UCSD-AML1 (cell line): ENCODE data around the gene POU2F1.

Source experiments
- DNase-seq: peaks from one replicate; lab custom pipeline; 2025; ENCODE audit not compliant: unreplicated experiment; lab: John Stamatoyannopoulos, UW

POU2F1 gene

DNA sequence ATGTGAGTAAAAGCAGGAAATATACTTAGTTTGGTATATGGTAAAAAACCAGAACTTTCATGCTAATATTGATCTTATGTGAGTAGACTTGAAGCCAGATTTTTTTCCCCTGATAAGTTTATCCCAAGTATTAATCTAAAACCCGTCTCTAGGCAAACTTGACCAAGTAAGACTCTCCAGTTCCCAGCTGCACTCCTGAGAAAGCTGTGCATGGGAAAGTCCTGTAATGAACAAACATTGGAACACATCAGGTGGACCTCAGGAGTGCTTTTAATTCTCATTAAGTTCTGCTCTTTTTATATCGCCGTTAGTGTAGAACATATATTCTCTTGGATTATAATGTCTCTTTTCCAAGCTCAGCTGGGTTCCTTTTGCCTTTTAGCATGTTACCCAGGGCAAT is 192.6 kb downstream of the POU2F1 start:
- DNase-seq, result no peak

DNA sequence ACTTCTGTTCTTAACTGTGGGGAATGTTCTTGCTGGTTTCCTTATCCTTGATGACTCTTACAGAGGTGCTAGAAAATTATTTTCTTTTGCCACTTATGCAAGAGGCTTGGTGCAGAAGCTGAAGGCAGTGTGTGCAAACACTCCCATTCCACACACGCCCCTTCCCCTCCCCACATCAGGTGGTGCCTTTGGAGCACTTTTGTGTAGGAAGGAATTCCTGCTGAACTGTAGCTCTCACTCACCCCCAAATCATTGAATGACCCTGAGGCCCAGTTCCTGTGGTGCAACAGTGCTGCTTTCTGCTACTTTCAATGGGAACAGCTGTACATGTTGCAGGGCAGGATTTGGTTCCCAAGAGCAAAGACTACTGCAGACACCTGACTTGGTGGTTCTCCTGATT is 195.8 kb downstream of the POU2F1 start:
- DNase-seq, result no peak

DNA sequence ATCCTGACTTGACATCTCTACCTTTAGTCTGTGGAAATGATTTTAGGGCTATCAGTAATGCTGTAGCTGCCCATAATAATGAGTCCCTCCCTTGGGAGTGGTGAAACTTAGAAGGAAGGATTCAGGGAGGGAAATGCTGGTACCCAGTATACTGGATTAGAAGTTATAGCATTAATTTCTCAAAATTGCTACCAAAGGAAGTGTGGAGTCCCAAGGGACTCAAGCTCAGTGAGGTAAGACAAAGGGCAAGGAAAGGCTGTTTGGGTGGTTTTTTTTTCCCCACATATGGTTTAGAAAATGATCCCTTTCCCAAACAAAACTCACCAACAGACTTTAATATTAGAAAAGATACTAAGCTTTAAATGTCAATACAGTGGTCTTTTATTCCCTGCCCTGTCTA is 197.7 kb downstream of the POU2F1 start:
- no peak for DNase-seq

DNA sequence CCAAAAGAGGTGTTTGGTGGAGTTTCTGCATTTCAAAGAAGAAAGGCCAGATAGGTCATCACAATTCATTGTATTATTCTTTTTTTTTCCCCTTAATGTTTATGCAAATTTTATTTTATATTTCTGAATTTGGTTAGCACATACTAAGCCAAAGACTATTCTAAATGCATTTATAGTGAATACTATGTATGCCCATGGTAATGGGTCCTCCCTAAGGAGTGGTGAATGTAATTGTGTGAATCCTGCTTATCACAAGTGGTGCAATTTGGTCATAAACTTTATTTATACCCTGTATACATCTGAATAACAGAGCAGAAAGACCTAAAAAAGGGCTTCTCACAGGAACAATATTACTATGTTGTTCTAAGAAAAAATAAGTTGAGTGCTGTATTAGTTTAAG is 198.6 kb downstream of the POU2F1 start:
- DNase-seq, result no peak

DNA sequence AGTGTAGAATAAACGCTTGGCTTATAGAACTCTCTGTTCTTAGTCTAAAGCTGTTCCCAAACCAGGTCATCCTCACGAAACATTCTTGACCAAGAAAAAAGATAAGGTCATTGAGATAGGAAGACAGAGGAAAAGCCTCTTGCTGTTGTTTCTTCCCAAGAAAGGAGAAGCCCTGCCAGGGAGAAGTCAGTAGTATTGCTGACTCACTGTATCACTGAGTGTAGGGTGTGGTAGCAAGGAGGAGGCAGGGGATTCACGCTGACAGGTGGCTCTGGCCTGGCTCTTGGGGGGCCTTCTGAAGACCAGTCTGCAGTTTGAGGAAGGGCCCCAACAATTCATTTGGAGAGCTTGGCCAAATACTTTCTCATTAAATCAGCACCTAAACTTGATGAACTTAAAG is 199.8 kb downstream of the POU2F1 start:
- DNase-seq, result no peak

DNA sequence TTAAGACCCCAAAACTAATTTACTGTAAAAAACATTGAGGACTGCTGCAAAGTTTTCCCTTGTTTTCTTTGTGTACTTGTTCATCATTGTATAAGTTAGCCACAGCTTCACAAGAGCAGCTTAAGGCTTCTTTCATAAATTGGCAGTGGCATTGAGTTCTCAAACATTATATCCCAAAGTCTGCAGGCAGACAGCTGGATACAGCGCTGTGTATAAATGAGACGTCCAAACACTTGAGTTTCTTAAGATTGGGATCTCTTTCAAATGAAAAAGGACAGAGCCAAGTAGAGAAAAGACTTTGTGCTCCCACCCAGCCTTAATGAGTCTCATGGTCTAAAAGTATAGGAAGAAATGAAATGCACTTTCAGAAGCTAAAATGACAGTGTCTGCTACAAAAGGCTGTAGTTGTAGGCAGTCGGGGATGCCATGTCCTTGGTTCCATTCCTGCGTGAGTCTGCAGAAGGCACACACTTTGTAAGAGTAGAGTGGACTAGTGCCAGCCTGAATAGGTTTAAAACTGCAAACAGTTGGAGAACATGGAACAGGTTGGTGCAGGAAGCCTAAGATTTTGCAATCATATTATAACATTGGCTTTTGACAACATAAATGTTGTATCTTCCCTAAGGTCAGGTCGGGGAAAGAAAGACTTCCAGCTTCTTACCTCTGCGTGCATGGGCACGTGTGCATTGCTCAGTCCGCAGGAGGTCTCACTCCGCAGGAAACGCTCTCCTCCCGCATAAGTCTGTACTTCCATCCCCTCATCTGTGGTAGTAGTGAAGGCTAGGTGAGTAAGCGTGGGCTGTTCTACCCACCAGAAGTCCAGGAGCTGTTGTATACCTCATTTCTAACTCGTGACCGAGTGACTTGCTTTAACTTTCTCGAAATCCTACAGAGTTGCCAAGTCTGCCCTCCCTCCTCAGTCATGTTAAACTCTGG is 203.3 kb downstream of the POU2F1 start:
- no peak for DNase-seq

DNA sequence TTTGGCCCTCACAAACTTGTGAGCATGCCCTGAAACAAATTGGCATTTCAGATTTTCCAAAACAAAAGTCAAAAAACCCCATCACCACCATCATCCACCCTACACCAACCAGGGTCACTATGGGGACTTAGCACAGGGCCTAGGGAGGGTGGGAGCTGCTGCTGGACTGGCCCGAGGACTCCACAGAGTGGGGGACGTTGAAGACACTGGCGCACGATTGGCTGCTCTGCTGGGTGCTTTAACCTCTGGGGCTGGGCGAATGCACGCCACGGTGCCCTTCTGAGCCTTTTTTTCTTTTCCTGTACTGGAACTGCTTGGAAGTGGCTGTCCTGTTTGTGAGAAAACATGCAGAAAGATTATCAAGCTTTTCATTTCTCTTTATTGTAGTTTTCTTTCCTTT is 204.8 kb downstream of the POU2F1 start:
- no peak for DNase-seq

DNA sequence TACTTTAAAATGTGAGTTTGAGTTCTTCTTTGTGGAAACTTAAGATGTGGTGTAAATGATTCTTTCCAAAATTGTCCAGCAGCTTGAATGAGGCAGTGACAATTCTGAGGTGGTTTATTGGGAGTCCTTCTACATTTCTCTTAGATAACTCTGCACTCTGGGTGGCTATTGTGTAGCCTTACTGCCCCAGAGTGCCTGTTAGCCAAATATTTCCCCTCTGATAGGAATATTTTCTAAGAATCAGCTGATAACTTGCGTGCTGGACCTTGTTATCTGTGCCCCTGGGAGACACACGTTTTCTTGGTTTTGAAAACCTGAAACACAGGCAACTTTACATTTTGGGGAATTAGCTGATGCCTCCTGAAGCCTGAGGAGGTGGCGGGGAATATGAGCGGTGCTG is 206.0 kb downstream of the POU2F1 start:
- no peak for DNase-seq

DNA sequence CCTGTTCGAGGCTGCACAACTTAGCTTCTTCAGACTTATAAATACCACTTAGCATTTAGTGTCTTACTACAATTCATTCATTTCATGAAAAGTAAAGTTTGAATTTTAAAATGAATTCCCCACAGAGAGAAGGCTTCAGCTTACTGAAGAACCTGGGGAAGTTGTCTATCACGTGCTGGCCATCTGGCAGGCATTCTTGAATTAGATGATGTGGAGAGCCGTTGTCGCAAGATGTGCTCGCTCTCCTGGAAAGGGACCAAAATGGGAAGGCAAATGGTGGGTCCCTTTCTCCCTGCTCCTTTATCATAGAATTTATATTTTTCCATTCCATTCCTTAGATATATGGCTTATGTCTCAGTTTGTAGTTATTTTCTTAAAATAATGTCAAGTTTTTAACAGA is 207.2 kb downstream of the POU2F1 start:
- no peak for DNase-seq

DNA sequence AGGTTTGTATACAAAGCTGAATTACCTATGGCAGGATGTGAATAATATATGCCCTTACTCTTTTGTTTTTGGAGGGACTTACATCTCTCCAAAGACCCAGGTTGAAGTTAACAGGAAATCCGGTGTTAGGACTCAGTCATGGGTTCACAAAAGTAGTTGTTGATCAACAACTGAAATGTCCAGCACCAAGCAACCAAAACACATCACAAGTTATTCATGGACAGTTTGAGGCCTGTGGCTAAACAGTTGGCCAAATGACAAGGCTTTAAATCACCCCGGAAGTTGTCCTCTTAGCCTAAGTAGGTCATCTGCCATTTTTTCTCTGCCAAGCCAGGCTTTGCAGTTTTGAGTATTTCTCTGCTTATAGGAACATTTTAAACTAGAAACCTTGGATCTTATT is 207.7 kb downstream of the POU2F1 start:
- DNase-seq, result no peak

DNA sequence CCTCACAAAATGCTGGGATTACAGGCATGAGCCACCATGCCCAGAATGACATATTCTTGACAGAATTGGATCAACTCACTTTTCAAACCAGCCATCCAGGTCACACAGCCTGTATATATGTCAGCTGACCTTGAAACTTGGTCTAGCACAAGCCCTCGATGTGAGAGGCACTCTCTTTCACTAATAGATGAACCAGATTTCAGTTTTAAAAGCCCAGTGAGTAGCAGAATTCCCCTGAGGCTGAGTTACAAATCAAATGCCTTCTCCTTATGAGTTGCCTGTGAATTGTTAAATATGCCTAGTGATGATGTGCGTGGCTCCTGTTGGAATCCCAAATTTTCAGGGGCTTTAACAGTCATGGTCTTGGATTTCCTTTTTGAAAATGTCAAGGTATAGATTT is 208.9 kb downstream of the POU2F1 start:
- no peak for DNase-seq

DNA sequence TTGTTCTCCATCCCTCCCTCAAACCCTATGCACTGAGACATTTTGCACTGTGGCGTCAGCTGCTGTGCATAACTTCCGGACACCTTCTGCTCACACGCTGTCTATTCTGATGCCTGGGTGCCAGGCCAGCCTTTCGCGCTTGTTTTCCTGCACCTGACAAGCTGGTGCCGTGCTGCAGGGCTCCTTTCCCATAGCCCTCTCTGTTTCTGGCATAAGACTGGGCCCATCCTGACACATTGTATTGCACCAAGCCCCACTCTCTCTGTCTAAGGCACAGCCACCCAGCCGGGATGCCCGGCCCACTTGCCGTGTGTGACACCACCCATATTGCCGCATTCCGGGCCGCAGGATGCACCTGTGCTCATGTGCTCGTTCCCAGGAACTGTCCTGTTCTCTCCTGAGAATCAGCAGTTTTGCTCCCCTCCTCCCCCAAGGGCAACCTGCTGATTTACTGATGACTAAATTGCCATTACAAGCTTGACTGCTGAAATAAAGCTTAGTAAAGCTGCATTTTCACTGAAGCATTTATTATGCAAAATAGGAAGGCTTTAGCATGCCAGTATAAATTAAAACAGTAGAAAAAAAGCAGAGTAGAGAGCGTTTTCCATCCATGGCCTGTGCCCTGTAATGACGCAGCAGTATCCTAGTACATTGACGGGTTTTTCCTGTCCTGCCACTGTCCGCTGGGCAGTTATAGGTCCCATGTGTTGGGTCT is 209.6 kb downstream of the POU2F1 start:
- no peak for DNase-seq

DNA sequence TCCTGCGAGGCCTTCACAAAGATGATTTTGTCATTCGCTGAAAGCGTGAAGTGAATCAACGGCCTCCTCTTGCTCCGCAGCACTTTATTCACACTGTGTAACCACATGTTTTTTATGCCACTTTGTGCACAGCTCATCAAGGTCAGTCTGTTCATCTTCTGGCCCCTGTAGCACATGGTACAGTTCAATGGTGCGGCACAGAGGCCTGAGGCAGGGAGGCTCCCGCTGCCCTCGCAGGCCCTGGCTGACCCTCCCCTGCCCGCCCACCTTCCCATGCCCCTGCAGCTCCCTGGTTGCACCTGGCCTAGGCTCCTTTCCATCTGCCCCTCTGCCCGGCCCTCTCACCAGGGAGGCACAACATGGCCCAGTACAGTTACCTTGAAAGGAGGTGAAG is 210.2 kb downstream of the POU2F1 start:
- DNase-seq, result no peak

DNA sequence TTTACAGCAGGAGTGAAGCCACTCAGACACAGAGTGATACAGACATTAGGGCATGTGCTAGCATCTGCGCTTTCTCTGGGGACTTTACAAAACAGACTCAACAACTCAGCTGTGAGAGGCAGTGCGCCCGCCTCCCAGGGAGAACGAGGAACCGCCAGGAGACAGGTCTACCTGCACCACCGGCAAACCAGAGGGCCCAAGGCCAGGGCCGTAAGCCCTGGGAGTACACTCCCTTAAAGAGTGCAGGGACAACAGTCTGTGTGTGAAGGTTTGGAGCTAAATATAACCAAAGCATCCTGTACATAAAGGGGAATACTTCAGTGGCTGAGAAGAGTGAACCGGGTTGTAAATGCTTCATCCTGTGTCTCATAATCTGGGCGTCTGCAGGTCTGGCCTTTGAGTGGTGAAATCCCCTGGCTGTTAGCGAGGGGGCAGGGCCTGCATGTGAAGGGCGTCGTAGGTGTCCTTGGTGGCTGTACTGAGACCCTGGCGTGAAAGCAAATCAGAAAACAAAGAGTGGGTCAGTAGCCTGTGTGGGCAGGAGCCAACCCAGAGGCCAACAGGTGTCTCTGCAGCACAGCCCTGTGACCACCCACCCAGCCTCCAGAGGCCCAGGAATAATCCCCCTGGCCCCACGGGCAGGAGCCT is 210.7 kb downstream of the POU2F1 start:
- DNase-seq, result no peak

DNA sequence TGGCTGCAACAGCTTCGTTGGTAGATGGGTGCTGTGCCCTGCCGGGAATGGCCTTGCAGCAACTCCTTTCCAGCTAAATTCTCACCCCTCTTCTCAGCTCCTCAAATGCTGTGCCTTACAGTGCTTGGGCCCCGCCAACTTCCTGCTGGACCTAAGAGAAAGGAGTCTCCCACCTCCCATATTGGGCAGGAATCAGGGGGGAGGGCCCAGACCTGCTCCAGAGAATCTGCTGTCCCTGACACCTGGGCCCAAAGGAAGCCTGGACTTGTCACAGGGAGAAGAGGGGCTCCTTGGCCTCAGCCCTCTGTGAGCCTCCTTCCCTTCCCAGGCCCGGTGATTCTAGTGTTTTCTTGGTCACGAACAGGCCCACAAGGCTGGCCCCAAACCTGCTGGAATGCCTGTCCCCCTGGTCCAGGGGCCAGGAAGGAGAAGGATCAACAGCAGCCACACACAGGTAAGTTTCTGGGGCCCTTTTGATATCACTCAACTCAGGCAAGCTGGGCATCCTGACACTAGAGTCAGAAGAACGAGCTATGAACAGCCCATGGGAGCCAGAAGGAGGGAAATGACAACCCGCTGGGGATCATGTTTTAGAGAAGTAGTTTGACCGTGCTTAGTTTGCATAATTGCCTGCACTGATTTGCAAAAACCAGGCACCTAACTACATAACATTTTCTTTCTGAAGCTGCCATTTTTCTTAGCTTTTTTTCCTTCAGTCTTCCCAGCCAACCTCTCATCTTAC is 211.4 kb downstream of the POU2F1 start:
- DNase-seq, result no peak

DNA sequence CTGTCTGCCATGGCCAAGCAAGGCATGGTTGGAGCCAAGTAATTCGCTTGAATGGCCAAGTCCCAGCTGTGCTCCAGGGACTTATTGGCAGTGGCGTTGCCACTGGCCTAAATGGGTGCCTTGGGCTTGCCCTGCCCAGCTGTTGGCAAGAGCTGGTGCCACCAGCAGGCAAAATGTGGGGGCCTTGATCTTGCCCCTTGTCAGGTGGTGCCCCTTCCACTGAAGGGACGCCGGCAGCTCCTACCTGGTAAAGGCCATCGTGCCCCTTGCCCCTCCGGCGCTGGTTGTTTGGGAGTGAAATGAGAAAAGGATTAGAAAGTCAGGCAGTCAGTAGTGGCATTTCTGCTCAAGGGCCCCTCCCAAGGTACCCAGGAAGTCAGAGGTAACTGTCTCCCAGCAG is 212.1 kb downstream of the POU2F1 start:
- no peak for DNase-seq

DNA sequence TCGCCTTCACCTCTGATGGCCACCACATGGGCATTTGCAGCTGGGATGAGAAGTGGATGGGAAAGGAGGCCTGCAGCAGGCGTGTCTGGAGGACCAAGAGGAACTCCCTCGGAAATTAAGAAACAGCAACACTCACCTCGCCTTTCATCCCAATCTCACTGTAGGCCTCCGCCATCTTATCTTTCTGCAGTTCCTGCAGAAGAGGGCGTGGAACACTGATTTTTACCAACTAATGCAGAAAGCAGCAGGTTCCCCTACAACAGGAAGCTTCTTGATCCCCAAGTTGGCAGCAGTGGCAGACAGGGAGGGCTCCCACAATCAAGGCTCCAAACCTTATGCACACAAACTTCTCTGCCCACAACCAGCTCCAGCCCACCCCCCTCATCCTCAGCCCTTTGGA is 213.2 kb downstream of the POU2F1 start:
- DNase-seq, result no peak

DNA sequence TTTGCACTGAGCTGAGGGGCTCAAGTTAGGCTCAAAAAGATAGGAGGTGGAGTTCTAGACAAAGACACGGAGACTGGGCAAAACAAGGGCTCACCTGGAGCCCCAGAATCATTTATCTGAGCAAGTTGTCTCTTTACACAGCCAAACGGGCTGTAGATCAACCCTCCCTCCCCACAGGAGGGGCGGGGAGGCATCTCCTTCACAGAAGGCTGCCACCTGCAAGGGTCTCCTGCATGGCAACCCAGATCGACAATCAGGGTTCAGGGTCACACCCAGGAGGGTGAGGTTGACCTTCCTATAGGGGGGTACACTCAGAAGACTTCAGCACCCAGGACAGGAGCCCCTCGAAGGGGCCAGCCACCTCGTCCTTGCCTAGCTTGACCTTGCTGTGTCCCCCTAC is 213.6 kb downstream of the POU2F1 start:
- no peak for DNase-seq

DNA sequence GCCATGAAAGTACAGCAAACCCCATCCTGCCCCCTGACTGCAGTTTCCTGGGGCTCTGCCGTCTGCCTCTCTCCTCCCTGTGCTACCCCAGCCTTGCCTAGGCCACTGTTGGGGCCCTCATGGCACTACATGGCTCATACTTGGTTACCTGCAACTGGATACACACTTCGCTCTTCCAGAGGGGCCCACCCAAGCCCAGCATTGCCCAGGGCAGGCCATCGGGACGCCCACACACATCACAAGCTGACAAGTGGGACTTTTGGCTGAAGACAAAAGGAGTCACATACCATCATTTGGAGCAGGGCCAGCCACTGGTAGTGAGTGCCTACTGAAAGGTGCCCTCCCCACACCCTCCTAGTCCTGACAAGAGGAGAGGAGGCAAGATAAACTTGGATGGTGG is 214.8 kb downstream of the POU2F1 start:
- DNase-seq, result no peak

DNA sequence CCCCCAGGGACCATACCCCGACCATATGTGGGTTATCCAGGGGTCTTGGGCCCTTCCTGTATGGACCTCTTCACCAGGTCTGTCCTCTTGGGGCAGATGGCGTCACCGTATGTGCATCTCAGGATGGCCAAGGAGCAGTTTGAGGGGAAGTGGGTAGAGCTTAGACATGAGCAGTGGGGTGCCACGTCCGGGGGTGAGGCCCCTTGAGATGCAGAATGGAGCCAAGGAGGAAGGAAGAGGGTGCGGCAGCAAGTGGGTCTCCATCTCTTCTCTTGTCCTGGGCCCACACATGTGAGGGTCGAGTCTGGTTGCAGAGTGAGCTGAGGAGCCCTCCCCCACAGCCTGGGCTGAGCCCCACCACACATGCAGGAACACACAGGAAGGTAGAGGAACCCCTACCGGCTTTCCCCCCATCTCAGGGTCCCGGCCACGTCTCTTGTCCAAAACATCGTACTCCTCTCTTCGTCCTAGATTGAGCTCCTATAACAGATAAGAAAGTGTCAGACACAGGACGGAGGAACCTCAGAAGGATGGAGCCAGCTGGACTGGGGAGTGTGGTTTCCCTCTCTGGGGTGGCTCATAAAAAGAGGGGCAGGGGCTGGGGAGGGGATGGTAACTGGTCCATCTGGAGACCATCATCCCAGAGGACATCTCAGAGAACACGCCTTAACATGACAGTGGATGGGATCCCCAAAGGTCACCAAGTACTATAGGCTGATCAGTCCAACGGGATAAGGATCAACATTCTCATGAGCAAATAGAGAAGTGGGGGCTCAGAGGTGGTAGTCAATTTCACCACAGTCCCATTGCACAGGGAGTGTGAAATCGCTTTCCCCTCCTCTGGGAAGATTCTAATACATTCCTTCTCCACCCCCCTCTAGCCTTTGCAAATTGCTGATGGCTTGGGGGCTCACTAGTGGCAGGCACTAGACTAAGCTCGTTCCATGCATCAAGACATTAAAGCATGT is 217.8 kb downstream of the POU2F1 start:
- DNase-seq, result no peak
